ENCODE measurements around the gene ADAMTS12. TPM values are rescaled to one million over a fixed set of nuclear protein-coding genes. Genes with fewer than 3 reads are reported as not detected.

Gene ADAMTS12
- total and polyA plus RNA-seq, 2 of the 8 experiments (the other 6 are each of a cell fraction or from before 2014, with no cell fraction given), result 6.4 to 12.8 TPM

GRCh38 chr5:33712664-33713063 lies 179.1 kb downstream of the ADAMTS12 start:
- Histone ChIP-seq H3K36me3 (ENCODE audit: control insufficient read depth in 2 of 4, insufficient read depth in 4 of 4, low read length in 3 of 4) (no peaks in the 10 kb centered on the region), H3K14ac (ENCODE audit: insufficient read length) (no peak overlapping the region), H3K56ac (replicated peaks; ENCODE audit: insufficient read length, low read depth, low read length) (no peak overlapping the region), H2BK12ac (ENCODE audit: low read depth, low read length) (no peak overlapping the region), H3K4me1 (replicated peaks in 1 of 4; ENCODE audit: control insufficient read depth in 3 of 4, insufficient read depth in 4 of 4, low read length in 3 of 4) (no peaks in the 10 kb centered on the region), H3K4ac (replicated peaks; ENCODE audit: insufficient read length, low read depth, low read length) (no peak overlapping the region), H3K9ac (replicated peaks in 1 of 4; ENCODE audit: extremely low read depth in 1 of 4, low read depth in 3 of 4, low read length in 3 of 4) (no peak overlapping the region), H2AFZ (ENCODE audit: low read length) (no peak overlapping the region), H4K5ac (ENCODE audit: insufficient read length, low read depth, low read length) (no peak overlapping the region), H2AK5ac (ENCODE audit: low read depth, low read length) (no peak overlapping the region), H3K23ac (ENCODE audit: insufficient read length) (no peak overlapping the region), H3K27me3 (replicated peaks in 1 of 4; ENCODE audit: control insufficient read depth in 3 of 4, extremely low read depth in 1 of 4, insufficient read depth in 3 of 4, low read length in 3 of 4) (no peaks in the 10 kb centered on the region), H2BK5ac (ENCODE audit: low read depth, low read length) (no peak overlapping the region), H4K20me1 (replicated peaks in 1 of 2; ENCODE audit: control insufficient read depth in 1 of 2, insufficient read depth in 2 of 2, low read length in 2 of 2) (no peaks in the 10 kb centered on the region), H3K27ac (ENCODE audit: low read depth, low read length) (no peak overlapping the region), H3K18ac (ENCODE audit: extremely low read depth, low read length) (no peak overlapping the region), H3K4me2 (ENCODE audit: insufficient read depth in 1 of 2, low read depth in 2 of 2, low read length in 2 of 2) (no peak overlapping the region), H3K23me2 (ENCODE audit: low read depth, low read length) (no peaks in the 10 kb centered on the region), H4K91ac (replicated peaks; ENCODE audit: insufficient read length, low read length) (no peak overlapping the region), H3K79me2 (ENCODE audit: control insufficient read depth in 1 of 2, insufficient read depth in 2 of 2, low read length in 2 of 2) (no peaks in the 10 kb centered on the region), H3K9me3 (ENCODE audit: insufficient read depth in 2 of 2, low read depth in 1 of 2, low read length in 1 of 2) (no peaks in the 10 kb centered on the region; a peak in 1 of 4 replicates), H4K8ac (ENCODE audit: extremely low read depth, insufficient read depth, low read length) (no peak overlapping the region), H3K79me1 (ENCODE audit: low read depth, low read length) (no peaks in the 10 kb centered on the region), H2BK20ac (ENCODE audit: low read length) (no peak overlapping the region), H3K4me3 (ENCODE audit: extremely low read depth in 1 of 4, insufficient read depth in 2 of 4, low read depth in 3 of 4, low read length in 4 of 4) (no peak overlapping the region), H2BK120ac (replicated peaks; ENCODE audit: low read depth, low read length) (no peak overlapping the region), H2BK15ac (ENCODE audit: low read length) (no peak overlapping the region)
- ChIA-PET CTCF (ENCODE audit: partially characterized antibody) (no interaction called here), POLR2A (ENCODE audit: partially characterized antibody) (interaction anchor here (1.0 kb wide), 1 partner anchor 50 kb away, joined by 3 read pairs; no protein-coding TSS in a partner anchor)
- TF ChIP-seq EGR1 (IDR thresholded peaks at IDR 0.05; ENCODE audit: borderline replicate concordance, low read depth, low read length), result no peak
- peak; percentile 19 for FAIRE-seq
- no peak for DNase-seq (ENCODE audit: low read depth in 1 of 2, low spot score in 2 of 2)

Measured in H1 (cell line).